Fibroblast of the aortic adventitia (primary cell): ENCODE data around the gene ENO3. TPM values are rescaled to one million over a fixed set of nuclear protein-coding genes. Genes with fewer than 3 reads are reported as not detected.
A peak's percentile ranks its signal among the peaks of the same experiment; 100 is the strongest.

ENCODE experiments used
- DNase-seq: peaks from one replicate; pipeline ENCODE4 v3.0.0-alpha.2; 2010; ENCODE audit warnings: low read depth
- H3K4me3 ChIP-seq: 2 replicates; pipeline ENCODE4 v1.5.1; 2011; ENCODE audit warnings: low read depth, mild to moderate bottlenecking, control low read depth, low read length, moderate library complexity
- total RNA-seq: library from RNA; depleted of rRNA; stranded (reverse); fragments of >200 nt; gene quantifications from 2 replicates; pipeline ENCODE4 v1.2.3, GENCODE V29; 2012; ENCODE audit warnings: low replicate concordance
- TF ChIP-seq, protein P1 (sequence below): IDR thresholded peaks from 2 replicates; pipeline ENCODE4 v1.5.1; 2011; ENCODE audit warnings: mild to moderate bottlenecking, low read length, control low read depth, inconsistent platforms; ENCODE audit not compliant: insufficient read depth

ENO3 gene
- total RNA-seq, 1 donor = 2.8 TPM

DNA sequence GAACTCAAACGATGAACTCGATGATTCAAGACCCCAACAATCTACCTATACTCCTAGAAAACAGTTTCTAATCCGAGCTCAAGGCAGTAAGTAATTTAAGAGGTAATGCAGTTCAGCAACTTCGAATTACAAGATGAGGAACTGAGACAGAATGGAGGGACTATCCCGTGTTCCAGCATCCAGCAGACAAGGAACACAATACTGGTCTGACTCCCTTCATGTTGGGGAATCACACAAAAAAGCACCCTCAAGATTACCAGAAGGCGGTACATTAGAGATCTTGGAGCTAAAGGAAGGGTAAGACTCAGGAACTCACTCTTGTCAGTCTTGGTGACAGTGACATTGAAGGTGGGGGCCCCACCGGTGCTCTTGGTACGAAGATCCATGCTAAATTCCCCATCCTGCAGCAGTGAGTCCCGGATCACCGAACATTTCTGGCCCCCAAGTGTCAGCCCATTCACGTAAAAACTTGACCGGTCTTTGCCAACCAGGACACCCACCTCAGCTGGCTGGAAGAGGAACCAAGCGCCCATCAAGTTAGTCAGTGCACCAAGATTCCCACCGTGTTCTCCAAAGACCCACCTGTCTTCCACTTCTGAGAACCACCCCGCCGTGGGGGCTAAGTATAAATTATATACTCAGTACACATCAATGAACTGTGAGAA lies 4.5 kb upstream of the ENO3 start:
- H3K4me3 ChIP-seq = peak overlapping the region; percentile 98
- TF ChIP-seq, protein P1, sequence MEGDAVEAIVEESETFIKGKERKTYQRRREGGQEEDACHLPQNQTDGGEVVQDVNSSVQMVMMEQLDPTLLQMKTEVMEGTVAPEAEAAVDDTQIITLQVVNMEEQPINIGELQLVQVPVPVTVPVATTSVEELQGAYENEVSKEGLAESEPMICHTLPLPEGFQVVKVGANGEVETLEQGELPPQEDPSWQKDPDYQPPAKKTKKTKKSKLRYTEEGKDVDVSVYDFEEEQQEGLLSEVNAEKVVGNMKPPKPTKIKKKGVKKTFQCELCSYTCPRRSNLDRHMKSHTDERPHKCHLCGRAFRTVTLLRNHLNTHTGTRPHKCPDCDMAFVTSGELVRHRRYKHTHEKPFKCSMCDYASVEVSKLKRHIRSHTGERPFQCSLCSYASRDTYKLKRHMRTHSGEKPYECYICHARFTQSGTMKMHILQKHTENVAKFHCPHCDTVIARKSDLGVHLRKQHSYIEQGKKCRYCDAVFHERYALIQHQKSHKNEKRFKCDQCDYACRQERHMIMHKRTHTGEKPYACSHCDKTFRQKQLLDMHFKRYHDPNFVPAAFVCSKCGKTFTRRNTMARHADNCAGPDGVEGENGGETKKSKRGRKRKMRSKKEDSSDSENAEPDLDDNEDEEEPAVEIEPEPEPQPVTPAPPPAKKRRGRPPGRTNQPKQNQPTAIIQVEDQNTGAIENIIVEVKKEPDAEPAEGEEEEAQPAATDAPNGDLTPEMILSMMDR = no peak
- DNase-seq = no peak

DNA sequence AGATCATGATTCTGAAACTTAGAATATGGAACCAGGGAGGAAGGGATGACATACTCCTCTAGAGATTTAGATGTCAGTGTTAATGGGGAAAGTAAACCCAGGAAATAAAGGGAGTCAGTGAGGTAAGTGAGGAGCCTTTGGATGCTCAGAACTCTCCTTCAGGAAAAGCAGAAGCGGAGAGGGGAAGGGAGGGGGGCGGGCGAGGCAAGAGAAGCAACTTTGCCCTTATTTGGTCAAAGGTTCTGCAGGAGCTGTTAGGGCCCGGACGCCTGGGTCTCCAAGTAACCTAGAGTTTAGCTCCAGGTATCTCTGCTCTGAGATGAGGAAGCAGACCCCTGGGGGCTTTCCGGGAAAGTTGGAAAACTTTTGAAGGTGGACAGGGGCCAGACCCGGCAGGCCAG lies 3.9 kb upstream of the ENO3 start:
- TF ChIP-seq, protein P1 = no peak
- DNase-seq = no peak
- peak overlapping the region; percentile 98 for H3K4me3 ChIP-seq

DNA sequence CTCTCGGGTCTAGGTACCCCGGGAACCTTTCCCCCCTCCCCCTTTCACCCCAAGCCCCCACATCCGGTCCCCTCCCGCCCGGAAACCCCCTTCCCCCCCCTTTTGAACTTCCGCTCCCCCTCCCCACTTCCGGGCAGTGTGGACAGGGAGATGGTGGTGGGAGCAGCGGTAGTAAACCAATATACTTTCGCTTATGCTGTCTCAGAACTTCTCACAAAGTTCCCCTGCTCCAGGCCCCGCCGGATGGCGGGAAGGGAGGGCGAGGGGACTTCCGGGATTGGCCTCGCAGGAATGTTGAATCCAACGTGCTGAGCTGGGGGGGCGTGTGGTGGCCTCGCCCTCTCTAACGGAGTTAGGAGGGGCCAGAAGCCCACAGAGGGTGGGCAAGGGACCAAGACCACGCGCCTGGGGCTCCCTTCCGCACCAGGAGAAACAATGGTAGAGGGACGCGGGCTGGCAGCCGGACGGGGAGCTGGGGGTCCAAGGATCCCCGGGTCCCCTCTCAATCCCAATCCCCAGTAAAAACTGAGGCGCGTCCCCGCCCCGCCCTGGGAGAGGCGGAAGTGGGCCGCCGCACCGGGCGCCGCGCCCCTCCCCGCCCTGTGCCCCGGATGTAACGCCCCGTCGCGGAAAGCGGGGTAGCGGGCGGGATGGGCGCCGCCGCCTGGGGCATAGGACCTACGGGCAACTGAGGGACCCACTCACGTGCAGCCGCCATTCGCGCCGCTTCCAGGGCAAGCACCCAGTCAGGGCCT lies 3.3 kb upstream of the ENO3 start:
- H3K4me3 ChIP-seq = peak overlapping the region; percentile 98
- TF ChIP-seq, protein P1 = no peak
- DNase-seq = peak; percentile 31

DNA sequence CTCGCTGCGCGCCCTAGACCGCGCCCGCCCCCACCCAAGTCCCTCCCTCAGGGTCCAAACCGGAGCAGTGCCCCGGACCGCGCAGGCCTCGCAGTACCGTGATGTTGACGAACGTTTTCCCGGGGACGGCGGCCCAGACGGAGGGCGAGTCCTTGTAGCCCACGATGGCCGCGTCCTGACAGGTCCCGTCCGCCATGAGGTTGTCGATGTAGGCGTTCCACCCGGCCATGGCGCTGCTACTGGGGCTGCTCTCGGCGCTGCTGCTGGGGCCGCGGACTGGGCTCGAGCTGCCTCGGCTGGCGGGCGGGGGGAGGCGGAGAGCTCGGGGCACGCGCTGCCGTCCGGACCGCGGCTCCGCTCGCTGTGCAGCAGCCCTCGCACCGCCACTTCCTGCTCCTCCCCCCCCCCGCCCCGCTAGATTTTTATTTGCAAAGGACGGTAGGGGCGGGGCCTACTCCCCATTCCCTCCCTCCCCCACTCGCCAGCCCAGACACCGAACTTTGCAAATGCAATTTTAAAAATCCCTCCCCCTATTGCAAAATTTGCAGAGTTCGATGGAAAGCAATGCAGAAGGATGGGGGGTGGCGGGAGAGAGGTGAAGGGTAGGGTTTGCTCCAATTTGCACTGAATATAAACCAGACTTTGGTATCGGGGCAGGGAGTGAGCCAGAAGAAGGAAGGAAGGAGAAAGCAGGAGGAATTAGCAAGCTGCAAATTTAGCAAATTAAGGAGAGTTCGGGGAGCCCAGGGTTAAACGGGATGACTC lies 2.6 kb upstream of the ENO3 start, which contains the start of gene PFN1:
TSS of gene PFN1 (minus strand) at position 365 of the 765 bp plus-strand sequence. CDS start at position 229, 136 bp downstream.
- peak; percentile 95 for DNase-seq
- peak within 1 kb of the TSS; percentile 98 for H3K4me3 ChIP-seq
- TF ChIP-seq, protein P1 = no peak

DNA sequence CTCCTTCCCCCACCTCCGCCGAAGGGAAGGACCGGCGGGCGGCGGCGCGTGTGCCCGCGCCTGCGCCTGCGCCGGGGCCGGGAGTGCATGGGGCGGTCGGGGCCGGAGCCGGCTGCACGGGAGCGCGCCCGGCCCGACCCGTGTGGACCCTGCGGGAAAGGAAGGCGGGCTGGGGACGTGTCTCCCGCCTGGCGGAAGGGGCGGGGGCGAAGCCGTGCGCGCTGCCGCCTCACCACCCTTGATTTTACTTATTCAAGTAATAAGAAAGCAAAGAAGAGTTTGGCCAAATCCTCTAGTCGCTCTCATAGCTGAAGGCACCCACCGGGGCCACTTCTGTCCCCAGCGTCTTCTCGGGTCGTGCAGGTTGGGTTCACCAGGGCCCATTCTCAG lies 2.0 kb upstream of the ENO3 start:
- TF ChIP-seq, protein P1 = no peak
- peak; percentile 84 for DNase-seq
- peak overlapping the region; percentile 71 for H3K4me3 ChIP-seq

DNA sequence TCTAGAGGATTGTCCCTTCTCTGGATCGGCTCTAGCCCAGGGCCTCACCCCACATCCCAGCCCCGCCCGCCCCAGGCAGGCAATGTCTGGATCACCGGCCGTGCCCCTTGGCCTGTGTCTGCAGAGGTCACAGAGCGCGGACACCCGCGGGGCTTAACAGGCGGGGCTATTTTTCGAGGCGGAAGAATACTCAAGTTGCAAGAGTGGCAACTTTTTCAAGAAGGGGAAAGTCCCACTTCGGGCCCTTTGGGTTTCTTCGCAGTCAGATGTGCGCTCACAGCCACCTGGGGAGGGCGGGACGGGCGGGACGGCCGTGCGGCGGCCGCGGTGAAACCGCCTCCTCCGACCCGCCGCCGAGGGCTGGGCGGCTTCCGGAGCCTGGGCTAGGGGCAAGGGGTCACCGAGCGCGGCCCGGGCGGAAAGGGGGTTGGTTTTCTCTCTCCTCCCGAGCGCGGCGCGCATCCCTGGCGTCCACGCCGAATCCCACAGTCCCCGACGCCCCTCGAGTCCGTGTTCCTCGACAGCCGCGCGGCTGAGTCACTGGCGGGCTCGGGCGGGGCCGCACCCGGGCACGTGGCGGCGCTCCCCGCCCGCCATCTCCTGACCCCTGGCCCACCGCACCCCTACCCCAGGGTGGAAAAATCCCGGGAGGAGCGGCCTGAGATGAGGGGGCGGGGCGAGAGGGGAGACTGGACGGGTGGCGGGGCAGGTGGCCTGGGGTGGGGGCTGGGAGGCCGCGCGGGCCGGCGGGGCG lies 1.4 kb upstream of the ENO3 start:
- TF ChIP-seq, protein P1 = no peak
- H3K4me3 ChIP-seq = peak overlapping the region; percentile 71
- peak; percentile 69 for DNase-seq
